ENCODE results near the gene ZNF330.
A peak's percentile ranks its signal among the peaks of the same experiment; 100 is the strongest.
"Not testable (repeated sequence)": the region's sequence is repeated elsewhere in the genome, so short reads cannot be mapped to it uniquely, and the experiment has no call there.

The ZNF330 gene

GRCh38 chr4:141220691-141221659, at the start of gene ZNF330:
TSS of gene ZNF330 (plus strand) at chr4:141220895. CDS start at chr4:141222372, 1,477 bp downstream.
- DNase-seq = peak; percentile 76

GRCh38 chr4:141174457-141174856, 46.2 kb upstream of the ZNF330 start:
- peak; percentile 93 for DNase-seq

GRCh38 chr4:141177171-141177570, 43.5 kb upstream of the ZNF330 start:
- DNase-seq = no peak

- no peak for DNase-seq
These were observed 41.0 kb upstream of the ZNF330 start for GRCh38 chr4:141179474-141180373.

- DNase-seq = peak; percentile 23
These were observed 39.5 kb upstream of the ZNF330 start for GRCh38 chr4:141180991-141181761.

- not testable (repeated sequence) for DNase-seq
These were observed 37.2 kb upstream of the ZNF330 start for GRCh38 chr4:141183491-141183890.

GRCh38 chr4:141192564-141192963, 28.1 kb upstream of the ZNF330 start:
- no peak for DNase-seq

- DNase-seq = no peak
These were observed 27.1 kb upstream of the ZNF330 start for GRCh38 chr4:141193516-141194034.

GRCh38 chr4:141195095-141195707, 25.5 kb upstream of the ZNF330 start:
- DNase-seq = no peak

- no peak for DNase-seq
These were observed 24.3 kb upstream of the ZNF330 start for GRCh38 chr4:141196227-141196933.

GRCh38 chr4:141207961-141208360, 12.7 kb upstream of the ZNF330 start:
- peak; percentile 38 for DNase-seq

GRCh38 chr4:141210168-141210567, 10.5 kb upstream of the ZNF330 start:
- no peak for DNase-seq

- no peak for DNase-seq
These were observed 7.1 kb upstream of the ZNF330 start for GRCh38 chr4:141213550-141213991.

- no peak for DNase-seq
These were observed 5.7 kb upstream of the ZNF330 start for GRCh38 chr4:141215030-141215429.

- peak; percentile 23 for DNase-seq
These were observed 4.5 kb upstream of the ZNF330 start for GRCh38 chr4:141216002-141216761.

GRCh38 chr4:141220271-141220670, 424 bp upstream of the ZNF330 start:
- DNase-seq = no peak

GRCh38 chr4:141223418-141223817, 2.7 kb downstream of the ZNF330 start:
- no peak for DNase-seq

GRCh38 chr4:141227280-141227679, 6.6 kb downstream of the ZNF330 start:
- not testable (repeated sequence) for DNase-seq

- DNase-seq = no peak
These were observed 8.9 kb downstream of the ZNF330 start for GRCh38 chr4:141229408-141230101.

GRCh38 chr4:141233673-141234072, 13.0 kb downstream of the ZNF330 start:
- peak; percentile 2 for DNase-seq
